HG03520 (cell line): ENCODE results near the gene LRRC63.
"Not testable (repeated sequence)": the region's sequence is repeated elsewhere in the genome, so short reads cannot be mapped to it uniquely, and the experiment has no call there.

Source experiments
- ATAC-seq: cut with Tn5 transposase; IDR thresholded peaks from one replicate; pipeline ENCODE4 v1.9.1; 2021; ENCODE audit warnings: mild to moderate bottlenecking, moderate library complexity; ENCODE audit not compliant: unreplicated experiment

Gene LRRC63

DNA sequence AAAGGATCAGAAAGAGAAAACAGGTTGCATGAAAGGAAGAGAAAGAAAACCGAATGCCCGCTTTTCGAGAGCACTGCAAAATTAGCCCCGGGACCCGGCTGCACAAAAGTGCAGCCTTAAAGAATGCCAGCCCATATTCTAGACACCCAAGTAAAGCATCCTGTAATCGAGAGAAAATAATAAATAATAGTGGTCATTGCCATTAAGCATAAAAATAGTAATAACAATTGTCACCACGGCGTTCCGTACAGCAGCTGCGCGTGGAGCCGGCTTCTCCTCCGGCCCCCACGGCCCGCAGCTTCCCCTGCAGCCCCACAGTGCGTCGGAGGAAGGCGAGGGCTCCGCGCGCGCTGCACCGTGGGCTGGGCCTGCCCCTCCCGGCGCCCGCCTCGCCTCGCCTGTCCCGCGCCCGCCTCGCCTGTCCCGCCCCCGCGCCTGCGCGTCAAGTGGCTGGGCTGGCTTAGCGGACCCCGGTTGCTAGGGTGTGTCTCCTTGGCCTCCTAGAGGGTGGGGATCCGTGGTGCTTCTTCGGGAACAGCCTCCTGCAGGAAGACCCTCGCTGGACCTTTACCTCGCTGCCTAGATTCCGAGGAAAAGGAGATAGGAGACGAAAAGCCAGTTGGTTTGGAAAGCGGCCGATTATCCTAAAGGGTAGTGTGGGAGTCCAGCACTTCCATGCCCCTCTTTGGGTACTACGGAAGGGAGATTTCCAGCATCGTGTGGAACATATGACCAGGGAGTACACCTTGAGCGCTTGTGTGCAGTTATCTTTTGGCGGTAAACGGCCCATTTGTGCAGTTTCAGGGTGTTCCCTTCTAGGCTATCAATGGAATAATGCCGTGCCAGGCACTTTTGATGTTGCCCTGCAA, at the start of gene LRRC63:
Gene LRRC63 (plus strand): TSS at position 446 of the 869 bp plus-strand sequence. CDS start 1,107 bp downstream, outside the sequence.
- peak; percentile 91 for ATAC-seq

GRCh38 chr13:46162741-46163140, 49.0 kb upstream of the LRRC63 start:
- not testable (repeated sequence) for ATAC-seq

- no peak for ATAC-seq
Observed at GRCh38 chr13:46164661-46165060, 47.1 kb upstream of the LRRC63 start.

DNA sequence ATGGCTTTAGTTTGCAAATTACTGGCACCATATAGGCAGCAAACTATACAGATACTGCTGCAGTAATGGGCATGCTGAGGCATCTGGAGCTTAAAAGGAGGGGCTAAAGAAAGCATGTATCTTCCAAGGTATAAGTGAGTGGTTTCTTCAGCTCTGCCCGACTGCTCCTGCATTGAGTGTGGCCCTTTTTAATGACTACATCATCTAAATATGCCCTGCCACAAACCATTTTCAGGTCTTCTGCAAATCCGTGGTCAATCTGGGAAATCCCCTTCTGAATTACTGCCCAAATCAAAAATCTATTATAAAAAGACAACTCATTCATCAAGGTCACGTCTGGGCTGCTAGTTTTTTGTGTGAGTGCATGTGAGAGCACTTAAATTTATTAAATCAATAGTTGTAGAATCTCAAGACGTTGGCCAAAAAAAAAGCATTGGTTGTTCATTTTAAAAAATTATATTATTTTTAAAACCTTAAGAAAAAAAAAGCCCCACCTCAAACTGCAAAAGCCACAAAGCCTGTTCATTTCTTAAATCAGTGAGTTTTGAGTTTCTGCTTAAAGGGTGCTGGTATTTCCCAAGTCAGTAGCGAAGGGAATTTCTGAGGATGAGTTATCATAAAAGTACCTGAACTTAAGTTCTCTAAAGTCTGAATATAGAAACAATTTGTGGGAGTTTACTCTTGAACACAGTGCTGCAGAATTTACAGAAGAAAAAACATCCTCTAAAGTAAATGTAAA, 46.1 kb upstream of the LRRC63 start:
- peak; percentile 38 for ATAC-seq

- ATAC-seq, result no peak
Observed at GRCh38 chr13:46166224-46166584, 45.5 kb upstream of the LRRC63 start.

DNA sequence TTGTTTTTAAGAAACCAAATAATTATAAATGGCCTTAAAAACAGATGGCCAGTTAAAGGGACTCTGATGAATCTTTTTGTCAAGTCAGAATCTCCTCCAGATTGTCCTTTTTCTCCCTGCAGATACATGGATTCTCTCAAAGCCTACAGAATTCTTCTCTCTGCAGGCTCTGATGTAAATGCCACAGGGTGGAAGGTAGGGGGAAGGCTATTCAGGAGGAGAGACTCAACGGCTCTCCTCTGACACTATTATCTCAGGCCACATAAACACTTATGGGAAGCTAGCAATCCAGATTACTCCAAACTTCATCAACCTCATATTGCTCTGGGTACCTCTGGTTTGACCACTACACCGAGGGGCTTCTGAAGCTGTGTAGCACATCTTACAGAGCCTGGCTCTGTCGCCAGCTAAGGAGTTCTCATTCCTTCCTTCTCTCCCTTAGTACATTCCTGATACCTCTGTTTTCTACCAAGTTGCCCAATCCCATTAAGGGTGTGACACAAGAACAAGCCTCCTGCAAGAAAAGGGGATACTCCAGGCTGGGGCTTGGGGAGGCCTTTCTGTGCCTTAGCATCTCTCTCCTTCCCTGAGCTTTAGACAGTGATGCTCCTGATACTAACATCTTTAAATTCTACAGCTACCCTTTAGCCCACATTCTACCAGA, 44.6 kb upstream of the LRRC63 start:
- no peak for ATAC-seq

GRCh38 chr13:46168341-46168740, 43.4 kb upstream of the LRRC63 start:
- no peak for ATAC-seq

DNA sequence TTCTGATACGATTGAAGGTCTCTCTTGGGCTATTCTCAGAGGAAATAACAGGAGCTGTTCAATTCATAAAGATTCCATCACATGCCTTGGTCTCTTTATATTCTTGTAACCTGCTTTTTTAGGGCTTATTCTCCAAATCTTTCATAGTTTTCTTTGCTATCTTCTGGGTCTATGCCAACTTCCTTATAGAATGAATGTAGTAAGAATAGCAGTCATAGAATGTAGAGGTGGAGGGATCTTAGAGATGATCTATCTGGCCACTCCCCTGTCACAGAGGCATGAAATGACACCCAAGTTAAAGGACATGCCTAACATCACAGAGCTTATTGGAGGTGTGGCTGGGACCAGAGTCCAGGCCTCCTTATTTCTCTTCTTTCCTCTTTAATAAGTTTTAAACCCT, 42.9 kb upstream of the LRRC63 start:
- ATAC-seq, result no peak

GRCh38 chr13:46169758-46170157, 42.0 kb upstream of the LRRC63 start:
- no peak for ATAC-seq

GRCh38 chr13:46170268-46170667, 41.5 kb upstream of the LRRC63 start:
- ATAC-seq, result no peak

DNA sequence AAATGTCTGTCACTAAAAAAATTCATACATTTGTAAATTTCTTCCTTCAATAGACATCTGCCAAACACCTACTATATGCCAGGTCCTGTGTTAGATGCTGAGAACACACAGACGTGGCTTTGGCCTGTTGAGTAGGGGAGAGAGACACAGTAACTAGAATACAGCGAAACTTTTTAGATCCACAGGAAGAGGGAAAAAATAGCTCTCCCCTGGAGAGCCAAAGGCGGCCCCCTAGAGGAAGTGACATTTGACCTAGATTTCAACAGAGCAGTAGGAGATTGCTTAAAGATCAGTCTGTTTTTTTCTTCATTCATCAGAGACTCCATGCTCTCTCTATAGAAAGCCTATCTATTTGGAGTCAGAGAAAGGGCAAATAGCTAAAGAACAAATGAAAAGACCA, 41.0 kb upstream of the LRRC63 start:
- no peak for ATAC-seq

- no peak for ATAC-seq
Observed at GRCh38 chr13:46171217-46171616, 40.5 kb upstream of the LRRC63 start.

GRCh38 chr13:46171739-46172138, 40.0 kb upstream of the LRRC63 start:
- ATAC-seq, result no peak

- no peak for ATAC-seq
Observed at GRCh38 chr13:46172531-46172991, 39.2 kb upstream of the LRRC63 start.

GRCh38 chr13:46173656-46174055, 38.1 kb upstream of the LRRC63 start:
- no peak for ATAC-seq

- ATAC-seq, result peak; percentile 32
Observed at GRCh38 chr13:46176756-46177155, 35.0 kb upstream of the LRRC63 start.

DNA sequence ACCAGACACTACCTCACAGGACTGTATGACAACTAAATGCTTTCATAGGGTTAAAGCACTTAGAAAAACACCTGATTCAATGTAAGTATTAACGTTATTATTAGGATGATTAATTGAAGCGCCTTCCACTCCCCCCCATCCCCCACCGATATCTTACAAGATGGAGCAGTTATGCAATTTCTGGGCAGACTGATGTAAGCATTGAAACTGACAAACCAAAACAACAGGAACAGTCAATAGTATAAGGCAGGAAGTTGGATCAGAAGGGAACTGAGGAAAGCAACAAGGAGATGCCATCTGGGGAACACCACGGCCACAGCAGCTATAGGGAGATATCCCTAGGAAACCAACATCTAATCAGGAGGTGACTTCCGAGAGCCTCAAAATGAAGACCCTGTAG, 33.6 kb upstream of the LRRC63 start:
- no peak for ATAC-seq

DNA sequence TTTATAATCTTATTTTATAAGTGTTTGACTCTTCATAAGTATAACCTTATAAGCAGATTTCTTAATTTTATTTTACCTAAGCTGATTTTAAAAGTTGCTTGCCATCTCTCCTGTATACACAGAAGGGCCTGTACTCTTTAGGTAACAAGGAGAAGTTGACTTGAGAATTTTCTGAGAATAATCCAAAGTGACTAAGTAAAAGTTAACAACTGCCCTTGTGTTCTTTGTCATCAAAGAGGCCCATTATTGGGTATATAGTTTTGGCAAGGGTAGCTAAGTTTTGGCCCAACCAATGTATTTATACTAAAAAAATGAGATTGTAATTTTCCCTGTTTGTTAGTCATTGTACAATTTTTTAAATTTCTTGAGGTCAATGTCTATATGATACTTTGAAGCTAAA, 32.9 kb upstream of the LRRC63 start:
- ATAC-seq, result no peak

DNA sequence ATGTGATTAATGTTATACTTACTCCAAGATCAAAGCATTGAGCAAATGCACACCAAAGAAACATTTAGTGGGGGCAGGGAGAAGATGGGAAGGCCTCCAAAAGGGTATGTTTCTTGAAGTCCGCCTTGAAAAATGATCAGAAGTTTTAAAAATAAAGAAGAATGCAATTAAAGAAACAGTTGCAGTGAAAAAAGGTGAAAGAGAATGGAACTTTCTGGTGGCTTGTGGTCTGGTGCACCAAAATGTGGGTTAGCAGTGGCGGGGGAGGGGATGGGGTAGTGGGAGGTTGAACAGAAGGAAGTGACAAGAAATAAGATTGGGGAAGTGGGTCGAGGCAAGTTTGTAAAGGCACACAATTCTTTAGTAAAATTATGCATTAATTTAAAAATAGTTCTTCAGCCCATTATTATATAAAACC, 32.2 kb upstream of the LRRC63 start:
- no peak for ATAC-seq

- no peak for ATAC-seq
Observed at GRCh38 chr13:46179969-46180763, 31.6 kb upstream of the LRRC63 start.

- no peak for ATAC-seq
Observed at GRCh38 chr13:46181377-46181839, 30.3 kb upstream of the LRRC63 start.
